ENCODE data around the gene ZNF592.

ZNF592 gene

GRCh38 chr15:84795186-84795585, 46.8 kb downstream of the ZNF592 start:
- H3K4me3 ChIP-seq (ENCODE audit: low read depth, low read length), result no peak overlapping the region
- H3K4me1 ChIP-seq (ENCODE audit: control insufficient read depth, insufficient read depth, low read length), result no peaks in the 10 kb centered on the region; the same call in 1 of the 2 replicates
- peaks cover 63% of the 10 kb centered on the region for H3K36me3 ChIP-seq (ENCODE audit: control insufficient read depth, insufficient read depth, low read length)
- no peak overlapping the region for H3K27ac ChIP-seq (ENCODE audit: low read depth, low read length)
- H3K9me3 ChIP-seq (ENCODE audit: control insufficient read depth, insufficient read depth, low read length), result no peaks in the 10 kb centered on the region
- no peaks in the 10 kb centered on the region for H3K27me3 ChIP-seq (ENCODE audit: control insufficient read depth, insufficient read depth, low read length)
- no peak overlapping the region for H3K9ac ChIP-seq (ENCODE audit: low read depth, low read length)

GRCh38 chr15:84797212-84797611, 48.8 kb downstream of the ZNF592 start:
- no peak overlapping the region for H3K9ac ChIP-seq (ENCODE audit: low read depth, low read length)

GRCh38 chr15:84797801-84798200, 49.4 kb downstream of the ZNF592 start:
- Histone ChIP-seq H3K27me3 (ENCODE audit: control insufficient read depth, insufficient read depth, low read length) (no peaks in the 10 kb centered on the region), H3K4me1 (ENCODE audit: control insufficient read depth, insufficient read depth, low read length) (no peaks in the 10 kb centered on the region), H3K9ac (ENCODE audit: low read depth, low read length) (no peak overlapping the region), H3K27ac (ENCODE audit: low read depth, low read length) (no peak overlapping the region), H3K4me3 (ENCODE audit: low read depth, low read length) (no peak overlapping the region), H3K36me3 (ENCODE audit: control insufficient read depth, insufficient read depth, low read length) (peaks cover 67% of the 10 kb centered on the region), H3K9me3 (ENCODE audit: control insufficient read depth, insufficient read depth, low read length) (no peaks in the 10 kb centered on the region)

More at GRCh38 chr15:84797212-84797611, 48.8 kb downstream of the ZNF592 start:
- no peaks in the 10 kb centered on the region for H3K4me1 ChIP-seq (ENCODE audit: control insufficient read depth, insufficient read depth, low read length)
- no peak overlapping the region for H3K4me3 ChIP-seq (ENCODE audit: low read depth, low read length)
- no peak overlapping the region for H3K27ac ChIP-seq (ENCODE audit: low read depth, low read length)
- H3K36me3 ChIP-seq (ENCODE audit: control insufficient read depth, insufficient read depth, low read length), result peaks cover 66% of the 10 kb centered on the region
- no peaks in the 10 kb centered on the region for H3K27me3 ChIP-seq (ENCODE audit: control insufficient read depth, insufficient read depth, low read length)
- H3K9me3 ChIP-seq (ENCODE audit: control insufficient read depth, insufficient read depth, low read length), result no peaks in the 10 kb centered on the region

GRCh38 chr15:84798436-84798946, 50.1 kb downstream of the ZNF592 start:
- Histone ChIP-seq H3K4me3 (ENCODE audit: low read depth, low read length) (no peak overlapping the region), H3K9me3 (ENCODE audit: control insufficient read depth, insufficient read depth, low read length) (no peaks in the 10 kb centered on the region), H3K4me1 (ENCODE audit: control insufficient read depth, insufficient read depth, low read length) (no peaks in the 10 kb centered on the region), H3K9ac (ENCODE audit: low read depth, low read length) (no peak overlapping the region), H3K27me3 (ENCODE audit: control insufficient read depth, insufficient read depth, low read length) (no peaks in the 10 kb centered on the region), H3K27ac (ENCODE audit: low read depth, low read length) (no peak overlapping the region), H3K36me3 (ENCODE audit: control insufficient read depth, insufficient read depth, low read length) (peaks cover 68% of the 10 kb centered on the region)

GRCh38 chr15:84799511-84800187, 51.3 kb downstream of the ZNF592 start:
- H3K9ac ChIP-seq (ENCODE audit: low read depth, low read length), result no peak overlapping the region
- no peak overlapping the region for H3K4me3 ChIP-seq (ENCODE audit: low read depth, low read length)
- no peaks in the 10 kb centered on the region for H3K4me1 ChIP-seq (ENCODE audit: control insufficient read depth, insufficient read depth, low read length)
- peaks cover 76% of the 10 kb centered on the region for H3K36me3 ChIP-seq (ENCODE audit: control insufficient read depth, insufficient read depth, low read length)
- no peaks in the 10 kb centered on the region for H3K27me3 ChIP-seq (ENCODE audit: control insufficient read depth, insufficient read depth, low read length)
- H3K27ac ChIP-seq (ENCODE audit: low read depth, low read length), result no peak overlapping the region
- no peaks in the 10 kb centered on the region for H3K9me3 ChIP-seq (ENCODE audit: control insufficient read depth, insufficient read depth, low read length)

GRCh38 chr15:84800365-84800806, 52.0 kb downstream of the ZNF592 start:
- H3K4me3 ChIP-seq (ENCODE audit: low read depth, low read length), result no peak overlapping the region
- H3K27ac ChIP-seq (ENCODE audit: low read depth, low read length), result no peak overlapping the region
- no peaks in the 10 kb centered on the region for H3K9me3 ChIP-seq (ENCODE audit: control insufficient read depth, insufficient read depth, low read length)
- no peak overlapping the region for H3K9ac ChIP-seq (ENCODE audit: low read depth, low read length)
- no peaks in the 10 kb centered on the region for H3K27me3 ChIP-seq (ENCODE audit: control insufficient read depth, insufficient read depth, low read length)
- H3K4me1 ChIP-seq (ENCODE audit: control insufficient read depth, insufficient read depth, low read length), result no peaks in the 10 kb centered on the region
- peaks cover 79% of the 10 kb centered on the region for H3K36me3 ChIP-seq (ENCODE audit: control insufficient read depth, insufficient read depth, low read length)

GRCh38 chr15:84804005-84804900, 55.9 kb downstream of the ZNF592 start:
- Histone ChIP-seq H3K27ac (ENCODE audit: low read depth, low read length) (no peak overlapping the region), H3K9me3 (ENCODE audit: control insufficient read depth, insufficient read depth, low read length) (no peaks in the 10 kb centered on the region), H3K36me3 (ENCODE audit: control insufficient read depth, insufficient read depth, low read length) (peaks cover 54% of the 10 kb centered on the region), H3K4me1 (ENCODE audit: control insufficient read depth, insufficient read depth, low read length) (no peaks in the 10 kb centered on the region), H3K27me3 (ENCODE audit: control insufficient read depth, insufficient read depth, low read length) (no peaks in the 10 kb centered on the region), H3K4me3 (ENCODE audit: low read depth, low read length) (no peak overlapping the region), H3K9ac (ENCODE audit: low read depth, low read length) (no peak overlapping the region)

- Histone ChIP-seq H3K36me3 (ENCODE audit: control insufficient read depth, insufficient read depth, low read length) (peaks cover 44% of the 10 kb centered on the region), H3K27me3 (ENCODE audit: control insufficient read depth, insufficient read depth, low read length) (no peaks in the 10 kb centered on the region), H3K4me3 (ENCODE audit: low read depth, low read length) (no peak overlapping the region), H3K4me1 (ENCODE audit: control insufficient read depth, insufficient read depth, low read length) (no peaks in the 10 kb centered on the region), H3K9me3 (ENCODE audit: control insufficient read depth, insufficient read depth, low read length) (no peaks in the 10 kb centered on the region), H3K27ac (ENCODE audit: low read depth, low read length) (no peak overlapping the region), H3K9ac (ENCODE audit: low read depth, low read length) (no peak overlapping the region)
These were observed 56.8 kb downstream of the ZNF592 start for GRCh38 chr15:84805221-84805620.

GRCh38 chr15:84807228-84807627, 58.8 kb downstream of the ZNF592 start:
- Histone ChIP-seq H3K36me3 (ENCODE audit: control insufficient read depth, insufficient read depth, low read length) (peaks cover 26% of the 10 kb centered on the region), H3K4me3 (ENCODE audit: low read depth, low read length) (no peak overlapping the region), H3K27ac (ENCODE audit: low read depth, low read length) (no peak overlapping the region), H3K27me3 (ENCODE audit: control insufficient read depth, insufficient read depth, low read length) (no peaks in the 10 kb centered on the region), H3K9ac (ENCODE audit: low read depth, low read length) (no peak overlapping the region), H3K4me1 (ENCODE audit: control insufficient read depth, insufficient read depth, low read length) (no peaks in the 10 kb centered on the region), H3K9me3 (ENCODE audit: control insufficient read depth, insufficient read depth, low read length) (no peaks in the 10 kb centered on the region)

GRCh38 chr15:84810073-84810840, 61.9 kb downstream of the ZNF592 start:
- Histone ChIP-seq H3K27me3 (ENCODE audit: control insufficient read depth, insufficient read depth, low read length) (no peaks in the 10 kb centered on the region), H3K27ac (ENCODE audit: low read depth, low read length) (no peak overlapping the region), H3K9me3 (ENCODE audit: control insufficient read depth, insufficient read depth, low read length) (no peaks in the 10 kb centered on the region)

More at GRCh38 chr15:84810073-84810840, 61.9 kb downstream of the ZNF592 start:
- no peak overlapping the region for H3K9ac ChIP-seq (ENCODE audit: low read depth, low read length)
- no peak overlapping the region for H3K4me3 ChIP-seq (ENCODE audit: low read depth, low read length)
- no peaks in the 10 kb centered on the region for H3K4me1 ChIP-seq (ENCODE audit: control insufficient read depth, insufficient read depth, low read length)
- H3K36me3 ChIP-seq (ENCODE audit: control insufficient read depth, insufficient read depth, low read length), result peaks cover under 1% of the 10 kb centered on the region; the same call in 1 of the 2 replicates
